HG03378 (cell line): ENCODE measurements around the gene ANKH.

ENCODE experiments used
- ATAC-seq: cut with Tn5 transposase; IDR thresholded peaks from one replicate; pipeline ENCODE4 v1.9.1; 2021; ENCODE audit warnings: mild to moderate bottlenecking, moderate library complexity; ENCODE audit not compliant: unreplicated experiment

Gene ANKH

GRCh38 chr5:14720236-14720923, 151.2 kb downstream of the ANKH start:
- ATAC-seq, result no peak

- no peak for ATAC-seq
Observed at GRCh38 chr5:14718778-14719177, 152.8 kb downstream of the ANKH start.

GRCh38 chr5:14716755-14717752, 154.5 kb downstream of the ANKH start:
- ATAC-seq, result no peak

- ATAC-seq, result no peak
Observed at GRCh38 chr5:14715481-14715880, 156.1 kb downstream of the ANKH start.

- no peak for ATAC-seq
Observed at GRCh38 chr5:14714706-14715105, 156.9 kb downstream of the ANKH start.

- ATAC-seq, result no peak
Observed at GRCh38 chr5:14713476-14714390, 157.8 kb downstream of the ANKH start.

GRCh38 chr5:14712666-14713065, 158.9 kb downstream of the ANKH start:
- no peak for ATAC-seq

GRCh38 chr5:14712131-14712530, 159.4 kb downstream of the ANKH start:
- ATAC-seq, result no peak

GRCh38 chr5:14710313-14710994, 161.1 kb downstream of the ANKH start:
- no peak for ATAC-seq

GRCh38 chr5:14708551-14708950, 163.0 kb downstream of the ANKH start:
- ATAC-seq, result no peak

GRCh38 chr5:14707811-14708390, 163.7 kb downstream of the ANKH start:
- no peak for ATAC-seq

GRCh38 chr5:14706615-14707021, 165.0 kb downstream of the ANKH start:
- ATAC-seq, result no peak

- ATAC-seq, result no peak
Observed at GRCh38 chr5:14705556-14705955, 166.0 kb downstream of the ANKH start.

GRCh38 chr5:14702238-14702839, 169.2 kb downstream of the ANKH start:
- no peak for ATAC-seq

- ATAC-seq, result no peak
Observed at GRCh38 chr5:14701556-14701955, 170.0 kb downstream of the ANKH start.

- no peak for ATAC-seq
Observed at GRCh38 chr5:14700478-14701436, 170.8 kb downstream of the ANKH start.

GRCh38 chr5:14699807-14700400, 171.7 kb downstream of the ANKH start:
- ATAC-seq, result no peak

- no peak for ATAC-seq
Observed at GRCh38 chr5:14699159-14699558, 172.4 kb downstream of the ANKH start.
